GM13977 (cell line): ENCODE measurements around the gene JUND.

Experiments
- DNase-seq: peaks from one replicate; pipeline ENCODE4 v3.0.0; 2012; ENCODE audit warnings: low spot score
- CTCF ChIP-seq: IDR thresholded peaks from 2 replicates; pipeline ENCODE4 v1.5.1; 2012; ENCODE audit warnings: mild to moderate bottlenecking, control low read depth; ENCODE audit not compliant: insufficient read depth; ENCODE audit errors: extremely low read depth, missing control alignments
- in situ Hi-C: fragments of 300-500 bp; cut with MboI; formaldehyde crosslinking; loops from one replicate; pipeline ENCODE4 v1.12.0; 2022; ENCODE audit warnings: low sequenced_read_pairs, low pct_unique_long_range_greater_than_20kb, mixed read lengths, inconsistent platforms; ENCODE audit not compliant: unreplicated experiment

Gene JUND

DNA sequence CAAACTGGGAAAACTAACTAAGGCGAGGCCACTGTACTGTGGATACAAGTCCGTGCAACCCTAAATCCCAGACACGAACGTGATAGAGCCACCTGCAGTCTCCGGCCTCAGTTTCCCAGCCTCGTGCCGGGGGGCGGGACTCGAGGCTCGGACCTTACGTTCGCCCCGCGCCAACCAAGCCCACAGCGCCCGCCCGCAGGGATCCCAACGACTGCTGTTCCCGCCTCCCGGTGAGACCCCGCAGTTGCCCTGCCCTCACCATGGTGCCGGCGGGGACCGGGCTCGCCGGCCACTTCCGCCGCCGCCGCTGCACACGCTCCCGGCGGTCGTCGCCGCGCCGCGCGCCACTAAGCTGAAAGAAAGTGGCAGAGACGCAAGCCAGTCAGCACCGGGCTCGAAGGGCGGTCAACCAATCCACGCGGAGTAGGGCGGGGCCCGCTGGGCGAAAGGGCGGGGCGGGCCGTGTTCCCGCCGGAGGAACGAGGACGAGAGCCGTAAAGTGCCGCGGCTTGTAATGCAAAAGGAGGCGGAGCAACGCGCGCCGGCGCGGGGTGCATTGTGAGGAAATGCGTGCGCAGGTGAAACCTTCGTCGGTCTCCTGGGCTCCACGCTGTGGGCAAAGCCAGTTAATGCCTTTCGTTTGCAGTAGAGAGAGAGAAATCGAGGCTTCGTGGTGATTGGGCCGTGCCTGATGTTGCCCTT lies 41.5 kb upstream of the JUND start, which contains the start of gene LSM4:
LSM4 (minus strand) TSS at position 318 of the 702 bp plus-strand sequence; CDS start at position 262, 56 bp downstream.
- peak; percentile 61 for TF ChIP-seq CTCF
- in situ Hi-C loops, result loop anchor here (5.0 kb wide), 1 partner anchor 46 kb away; no protein-coding TSS in a partner anchor
- peak; percentile 99 for DNase-seq

DNA sequence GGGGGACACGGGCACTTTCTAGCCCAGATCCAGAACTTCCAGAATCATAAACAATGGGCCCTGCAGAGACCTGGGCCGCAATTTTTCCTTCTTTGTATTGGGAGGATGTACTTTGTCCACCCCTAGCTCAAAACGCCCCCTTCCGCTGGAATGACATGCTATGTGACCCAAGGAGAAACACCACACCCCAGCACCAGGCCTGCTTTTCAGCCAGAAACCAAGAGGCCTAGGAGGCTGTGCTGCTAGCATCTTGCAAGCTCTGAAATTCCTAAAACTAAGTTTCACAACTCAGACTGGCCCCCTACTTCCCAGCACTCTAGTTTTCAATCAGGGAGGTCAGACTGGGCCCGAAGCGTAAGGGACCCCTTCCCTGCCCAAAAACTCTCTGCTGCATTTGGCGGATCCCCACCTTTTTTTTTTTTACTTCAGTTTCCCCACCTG lies 40.9 kb upstream of the JUND start:
- in situ Hi-C loops, result loop anchor here (5.0 kb wide), 1 partner anchor 45 kb away; no protein-coding TSS in a partner anchor
- peak; percentile 36 for TF ChIP-seq CTCF
- peak; percentile 64 for DNase-seq

DNA sequence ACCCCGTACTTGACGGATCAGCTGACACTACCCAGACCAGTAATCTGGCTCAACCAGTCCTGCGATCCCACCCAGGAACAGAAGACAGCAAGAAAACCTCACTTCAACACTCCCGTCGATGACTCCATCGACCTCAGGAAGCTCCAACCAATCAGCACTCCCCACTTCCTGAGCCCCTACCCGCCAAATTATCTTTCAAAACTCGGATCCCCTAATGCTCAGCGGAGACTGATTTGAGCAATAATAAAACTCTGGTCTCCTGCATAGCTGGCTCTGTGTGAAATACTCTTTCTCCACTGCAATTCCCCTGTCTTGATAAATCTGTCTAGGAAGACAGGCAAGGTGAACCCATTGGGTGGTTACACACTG lies 40.3 kb upstream of the JUND start:
- DNase-seq, result no peak
- no peak for TF ChIP-seq CTCF
- in situ Hi-C loops, result loop anchor here (5.0 kb wide), 1 partner anchor 44 kb away; no protein-coding TSS in a partner anchor

- in situ Hi-C loops, result loop anchor here (5.0 kb wide), 1 partner anchor 44 kb away; no protein-coding TSS in a partner anchor
These were observed 39.7 kb upstream of the JUND start for GRCh38 chr19:18320865-18321733.

DNA sequence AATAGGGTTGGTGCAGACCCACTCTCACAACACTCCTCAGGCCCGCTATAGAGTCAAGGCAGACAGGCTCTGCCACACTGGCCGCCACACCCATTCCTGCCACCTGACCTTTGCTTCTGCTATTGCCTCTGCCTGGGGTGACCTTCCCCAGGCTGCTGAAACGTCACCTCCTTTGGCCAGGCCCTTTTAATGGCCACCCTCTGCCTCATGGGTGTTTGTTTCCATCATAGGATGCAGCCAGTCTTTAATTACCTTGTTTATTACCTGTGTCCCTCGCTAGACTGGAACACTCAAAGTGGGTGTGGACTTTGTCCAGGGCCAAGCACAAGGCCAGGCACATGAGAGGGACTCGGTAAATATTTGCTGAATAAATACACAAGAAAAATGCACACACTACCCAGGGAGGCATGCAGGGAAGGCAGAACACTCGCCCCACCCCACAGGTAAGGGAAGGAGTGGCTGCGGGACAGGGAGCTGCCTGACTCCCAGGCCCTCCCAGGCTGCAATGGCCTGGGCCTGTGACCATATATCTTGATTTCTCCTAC lies 38.2 kb upstream of the JUND start:
- no peak for DNase-seq
- TF ChIP-seq CTCF, result no peak
- in situ Hi-C loops, result loop anchor here (5.0 kb wide), 1 partner anchor 42 kb away; no protein-coding TSS in a partner anchor

More at GRCh38 chr19:18320865-18321733, 39.7 kb upstream of the JUND start:
- DNase-seq, result no peak
- TF ChIP-seq CTCF, result no peak
